SK-N-SH treated with all-trans-retinoic acid at 6 μM for 48 hours (cell line): Measurements from ENCODE around the gene ABCA9.

Experiments
- ATAC-seq: fragments of 200-7000 bp; cut with Tn5 transposase; 3 replicates; pipeline ENCODE4 v1.9.1; 2020; ENCODE audit warnings: mild to moderate bottlenecking, moderate library complexity
- ARNTL ChIP-seq: fragments of 450-650 bp; formaldehyde crosslinking; IDR thresholded peaks from 2 replicates; pipeline ENCODE4 v1.5.0; 2020; ENCODE audit warnings: low read depth, mild to moderate bottlenecking, moderate library complexity, borderline replicate concordance
- BACH2 ChIP-seq: fragments of 250-450 bp; sonication (Bioruptor Pico); IDR thresholded peaks from 2 replicates; pipeline ENCODE4 v1.9.0; 2021; ENCODE audit warnings: mild to moderate bottlenecking, borderline replicate concordance
- CSDC2 ChIP-seq: fragments of 250-450 bp; sonication (Bioruptor Pico); IDR thresholded peaks from 2 replicates; pipeline ENCODE4 v1.5.0; 2020; ENCODE audit warnings: mild to moderate bottlenecking, moderate library complexity
- ESRRG ChIP-seq: fragments of 250-450 bp; sonication (Bioruptor Pico); IDR thresholded peaks from 2 replicates; pipeline ENCODE4 v1.6.1; 2021; ENCODE audit warnings: mild to moderate bottlenecking
- GLIS3 ChIP-seq: fragments of 250-450 bp; sonication (Bioruptor Pico); IDR thresholded peaks from 2 replicates; pipeline ENCODE4 v1.5.0; 2020; ENCODE audit warnings: mild to moderate bottlenecking, moderate library complexity
- ISL1 ChIP-seq: fragments of 250-450 bp; sonication (Bioruptor Pico); IDR thresholded peaks from 2 replicates; pipeline ENCODE4 v2.1.2; 2022; ENCODE audit warnings: mild to moderate bottlenecking, moderate library complexity
- OSR1 ChIP-seq: fragments of 250-450 bp; sonication (Bioruptor Pico); IDR thresholded peaks from 2 replicates; pipeline ENCODE4 v1.8.0; 2022; ENCODE audit warnings: moderate library complexity, mild to moderate bottlenecking, inconsistent platforms
- PPARA ChIP-seq: fragments of 250-450 bp; sonication (Bioruptor Pico); IDR thresholded peaks from 2 replicates; pipeline ENCODE4 v1.5.0; 2020; ENCODE audit warnings: mild to moderate bottlenecking, borderline replicate concordance
- RARB ChIP-seq: fragments of 250-450 bp; sonication (Bioruptor Pico); IDR thresholded peaks from 2 replicates; pipeline ENCODE4 v1.8.0; 2021; ENCODE audit warnings: mild to moderate bottlenecking, moderate library complexity
- SNAI2 ChIP-seq: fragments of 250-450 bp; sonication (Bioruptor Pico); IDR thresholded peaks from 2 replicates; pipeline ENCODE4 v1.5.0; 2020; ENCODE audit warnings: mild to moderate bottlenecking, moderate library complexity
- TCF4 ChIP-seq: fragments of 250-450 bp; sonication (Bioruptor Pico); IDR thresholded peaks from 2 replicates; pipeline ENCODE4 v1.8.0; 2021; ENCODE audit warnings: mild to moderate bottlenecking, moderate library complexity, borderline replicate concordance
- ZC3H10 ChIP-seq: fragments of 250-450 bp; sonication (Bioruptor Pico); IDR thresholded peaks from 2 replicates; pipeline ENCODE4 v1.5.1; 2021; ENCODE audit warnings: mild to moderate bottlenecking, moderate library complexity
- ZFP30 ChIP-seq: fragments of 450-650 bp; formaldehyde crosslinking; IDR thresholded peaks from 2 replicates; pipeline ENCODE4 v1.5.0; 2022; ENCODE audit warnings: mild to moderate bottlenecking, moderate library complexity
- ZNF565 ChIP-seq: fragments of 450-650 bp; formaldehyde crosslinking; conservative IDR thresholded peaks from 2 replicates; pipeline ENCODE4 v1.5.0; 2020; ENCODE audit warnings: low read depth, mild to moderate bottlenecking, moderate library complexity
- ZNF70 ChIP-seq: fragments of 450-650 bp; formaldehyde crosslinking; IDR thresholded peaks from 2 replicates; pipeline ENCODE4 v1.5.0; 2020; ENCODE audit warnings: mild to moderate bottlenecking, moderate library complexity
- ZNF8 ChIP-seq: fragments of 450-650 bp; formaldehyde crosslinking; IDR thresholded peaks from 2 replicates; pipeline ENCODE4 v1.5.0; 2020; ENCODE audit warnings: mild to moderate bottlenecking, moderate library complexity
- TF ChIP-seq, protein P1 (sequence below): fragments of 250-450 bp; sonication (Bioruptor Pico); IDR thresholded peaks from 2 replicates; pipeline ENCODE4 v1.5.1; 2020; ENCODE audit warnings: low read depth, mild to moderate bottlenecking, moderate library complexity
- TF ChIP-seq, protein P2 (sequence below): fragments of 250-450 bp; sonication (Bioruptor Pico); IDR thresholded peaks from 2 replicates; pipeline ENCODE4 v1.5.0; 2020; ENCODE audit warnings: mild to moderate bottlenecking, moderate library complexity
- TF ChIP-seq, protein P3 (sequence below): fragments of 250-450 bp; sonication (Bioruptor Pico); IDR thresholded peaks from 2 replicates; pipeline ENCODE4 v1.8.0; 2021; ENCODE audit warnings: low read depth, mild to moderate bottlenecking, moderate library complexity, borderline replicate concordance
- TF ChIP-seq, protein P4 (sequence below): fragments of 250-450 bp; sonication (Bioruptor Pico); IDR thresholded peaks from 2 replicates; pipeline ENCODE4 v1.8.0; 2020; ENCODE audit warnings: mild to moderate bottlenecking, moderate library complexity, borderline replicate concordance
- TF ChIP-seq, protein P5 (sequence below): fragments of 250-450 bp; sonication (Bioruptor Pico); IDR thresholded peaks from 2 replicates; pipeline ENCODE4 v1.5.1; 2021; ENCODE audit warnings: mild to moderate bottlenecking, moderate library complexity

ABCA9 gene

DNA sequence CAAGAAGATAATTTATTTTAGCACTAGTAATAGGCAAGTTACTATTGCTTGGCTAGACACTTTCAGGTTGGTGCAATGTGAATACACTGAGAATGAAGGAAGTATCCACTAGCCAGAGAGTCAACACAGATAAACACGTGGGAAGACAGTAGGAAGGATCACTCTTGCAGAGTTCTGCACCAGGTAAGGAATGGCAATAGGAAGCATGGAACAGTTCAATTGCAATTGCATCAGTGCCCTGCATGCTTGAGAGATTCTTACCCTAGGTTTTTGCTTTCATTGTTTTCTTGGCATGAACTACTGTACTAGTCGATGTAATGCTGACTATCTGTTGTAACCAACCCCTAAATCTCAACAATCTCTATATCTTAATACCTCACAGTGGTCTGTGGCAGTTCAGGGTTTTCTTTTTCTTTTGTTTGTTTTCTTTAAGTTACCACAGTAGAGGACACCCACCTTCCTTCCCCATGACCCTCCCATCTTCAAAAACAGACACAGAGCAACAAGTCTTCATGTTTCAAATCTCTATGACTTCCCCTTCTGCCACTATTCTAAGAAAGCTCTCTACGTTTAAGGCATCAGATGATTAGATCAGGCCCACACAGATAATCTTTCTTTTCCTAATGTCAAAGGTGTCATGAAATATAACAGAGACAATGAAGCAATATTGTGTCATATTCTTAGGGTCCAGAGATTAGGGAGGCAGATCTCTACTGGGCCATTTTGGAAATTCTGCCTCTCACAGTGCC, 87.5 kb downstream of the ABCA9 start:
- no peak for TF ChIP-seq CSDC2 (CRISPR knock-in tag)
- TF ChIP-seq GLIS3 (CRISPR knock-in tag) = no peak
- TF ChIP-seq SNAI2 (CRISPR knock-in tag) = no peak
- no peak for ATAC-seq

DNA sequence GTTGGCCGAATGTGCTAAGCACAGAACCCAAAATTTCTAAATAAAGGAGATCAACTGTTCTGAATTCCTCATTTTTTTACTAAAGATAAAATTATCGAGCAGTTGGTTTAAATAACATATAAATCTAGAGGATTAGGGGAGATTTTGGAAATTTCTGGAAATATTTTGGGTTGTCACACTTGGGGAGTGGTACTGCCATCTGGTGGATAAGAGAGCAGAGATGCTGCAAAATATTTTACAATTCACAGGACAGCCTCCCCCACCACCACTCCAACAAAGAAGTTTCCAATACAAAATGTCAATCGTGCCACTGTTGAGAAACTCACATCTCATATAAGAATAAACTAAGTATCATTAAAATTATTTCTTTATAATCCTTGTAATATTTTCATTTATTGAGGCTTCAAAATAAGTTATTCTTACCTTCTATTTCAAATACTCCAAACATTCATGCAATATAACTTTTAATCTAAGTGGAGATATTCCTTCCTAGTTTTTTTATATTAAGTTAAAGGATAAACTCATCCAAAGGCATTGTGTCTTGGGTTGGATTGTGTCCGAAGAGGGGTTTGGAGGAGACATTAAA, 88.5 kb downstream of the ABCA9 start:
- ATAC-seq = peak; percentile 70
- no peak for TF ChIP-seq ZC3H10

DNA sequence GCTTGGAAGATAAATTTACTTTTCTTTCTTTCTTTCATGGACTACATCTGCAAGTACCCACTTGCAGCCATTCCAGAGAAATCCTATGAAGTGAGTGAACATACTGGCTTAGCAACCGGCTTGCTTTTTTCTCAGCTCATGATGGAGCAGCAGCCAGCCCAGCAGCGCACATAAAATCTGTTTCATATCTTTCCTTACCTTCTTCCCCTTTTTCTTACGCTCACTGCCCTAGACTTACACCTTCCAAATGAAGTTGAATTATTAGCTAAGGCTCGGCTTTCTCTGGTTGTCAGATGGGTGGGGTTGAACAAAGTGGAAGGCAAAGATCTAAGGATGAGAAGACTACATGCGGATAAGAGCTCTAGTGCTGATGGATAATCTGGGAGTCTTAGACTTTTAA, 91.6 kb downstream of the ABCA9 start:
- TF ChIP-seq ISL1 (CRISPR knock-in tag) (no peak), TCF4 (CRISPR knock-in tag) (no peak), ZNF8 (no peak), OSR1 (no peak), ZFP30 (CRISPR knock-in tag) (no peak), ZC3H10 (no peak), SNAI2 (CRISPR knock-in tag) (no peak), ARNTL (CRISPR knock-in tag) (no peak), RARB (no peak), PPARA (CRISPR knock-in tag) (no peak), ZNF70 (no peak), ZNF565 (no peak), BACH2 (CRISPR knock-in tag) (no peak)
- TF ChIP-seq, protein P1, sequence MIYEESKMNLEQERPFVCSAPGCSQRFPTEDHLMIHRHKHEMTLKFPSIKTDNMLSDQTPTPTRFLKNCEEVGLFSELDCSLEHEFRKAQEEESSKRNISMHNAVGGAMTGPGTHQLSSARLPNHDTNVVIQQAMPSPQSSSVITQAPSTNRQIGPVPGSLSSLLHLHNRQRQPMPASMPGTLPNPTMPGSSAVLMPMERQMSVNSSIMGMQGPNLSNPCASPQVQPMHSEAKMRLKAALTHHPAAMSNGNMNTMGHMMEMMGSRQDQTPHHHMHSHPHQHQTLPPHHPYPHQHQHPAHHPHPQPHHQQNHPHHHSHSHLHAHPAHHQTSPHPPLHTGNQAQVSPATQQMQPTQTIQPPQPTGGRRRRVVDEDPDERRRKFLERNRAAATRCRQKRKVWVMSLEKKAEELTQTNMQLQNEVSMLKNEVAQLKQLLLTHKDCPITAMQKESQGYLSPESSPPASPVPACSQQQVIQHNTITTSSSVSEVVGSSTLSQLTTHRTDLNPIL (CRISPR knock-in tag) = no peak
- ATAC-seq = no peak

DNA sequence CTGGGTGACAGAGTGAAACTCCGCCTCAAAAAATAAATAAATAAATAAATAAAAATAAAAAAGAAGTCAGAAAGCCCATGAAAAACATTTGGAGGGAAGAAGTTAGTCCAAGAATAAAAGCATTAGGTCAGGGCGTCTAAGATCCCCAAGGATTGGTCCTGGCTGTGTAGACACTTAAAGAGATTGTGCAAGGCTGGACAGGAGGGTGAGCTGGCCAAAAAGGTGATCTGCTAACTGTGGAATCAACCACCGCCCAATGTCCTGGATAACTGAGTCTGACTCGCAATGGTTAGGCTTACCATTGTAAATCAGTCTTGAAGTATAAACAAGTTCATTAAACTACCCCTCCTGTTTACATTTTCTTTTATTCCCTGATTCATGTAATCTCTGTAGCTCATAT, 96.8 kb downstream of the ABCA9 start:
- ATAC-seq = no peak
- TF ChIP-seq, protein P2, sequence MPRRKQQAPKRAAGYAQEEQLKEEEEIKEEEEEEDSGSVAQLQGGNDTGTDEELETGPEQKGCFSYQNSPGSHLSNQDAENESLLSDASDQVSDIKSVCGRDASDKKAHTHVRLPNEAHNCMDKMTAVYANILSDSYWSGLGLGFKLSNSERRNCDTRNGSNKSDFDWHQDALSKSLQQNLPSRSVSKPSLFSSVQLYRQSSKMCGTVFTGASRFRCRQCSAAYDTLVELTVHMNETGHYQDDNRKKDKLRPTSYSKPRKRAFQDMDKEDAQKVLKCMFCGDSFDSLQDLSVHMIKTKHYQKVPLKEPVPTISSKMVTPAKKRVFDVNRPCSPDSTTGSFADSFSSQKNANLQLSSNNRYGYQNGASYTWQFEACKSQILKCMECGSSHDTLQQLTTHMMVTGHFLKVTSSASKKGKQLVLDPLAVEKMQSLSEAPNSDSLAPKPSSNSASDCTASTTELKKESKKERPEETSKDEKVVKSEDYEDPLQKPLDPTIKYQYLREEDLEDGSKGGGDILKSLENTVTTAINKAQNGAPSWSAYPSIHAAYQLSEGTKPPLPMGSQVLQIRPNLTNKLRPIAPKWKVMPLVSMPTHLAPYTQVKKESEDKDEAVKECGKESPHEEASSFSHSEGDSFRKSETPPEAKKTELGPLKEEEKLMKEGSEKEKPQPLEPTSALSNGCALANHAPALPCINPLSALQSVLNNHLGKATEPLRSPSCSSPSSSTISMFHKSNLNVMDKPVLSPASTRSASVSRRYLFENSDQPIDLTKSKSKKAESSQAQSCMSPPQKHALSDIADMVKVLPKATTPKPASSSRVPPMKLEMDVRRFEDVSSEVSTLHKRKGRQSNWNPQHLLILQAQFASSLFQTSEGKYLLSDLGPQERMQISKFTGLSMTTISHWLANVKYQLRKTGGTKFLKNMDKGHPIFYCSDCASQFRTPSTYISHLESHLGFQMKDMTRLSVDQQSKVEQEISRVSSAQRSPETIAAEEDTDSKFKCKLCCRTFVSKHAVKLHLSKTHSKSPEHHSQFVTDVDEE (CRISPR knock-in tag) = no peak
- TF ChIP-seq ESRRG (CRISPR knock-in tag) (no peak), GLIS3 (CRISPR knock-in tag) (no peak), BACH2 (CRISPR knock-in tag) (no peak), ARNTL (CRISPR knock-in tag) (no peak), SNAI2 (CRISPR knock-in tag) (no peak)

DNA sequence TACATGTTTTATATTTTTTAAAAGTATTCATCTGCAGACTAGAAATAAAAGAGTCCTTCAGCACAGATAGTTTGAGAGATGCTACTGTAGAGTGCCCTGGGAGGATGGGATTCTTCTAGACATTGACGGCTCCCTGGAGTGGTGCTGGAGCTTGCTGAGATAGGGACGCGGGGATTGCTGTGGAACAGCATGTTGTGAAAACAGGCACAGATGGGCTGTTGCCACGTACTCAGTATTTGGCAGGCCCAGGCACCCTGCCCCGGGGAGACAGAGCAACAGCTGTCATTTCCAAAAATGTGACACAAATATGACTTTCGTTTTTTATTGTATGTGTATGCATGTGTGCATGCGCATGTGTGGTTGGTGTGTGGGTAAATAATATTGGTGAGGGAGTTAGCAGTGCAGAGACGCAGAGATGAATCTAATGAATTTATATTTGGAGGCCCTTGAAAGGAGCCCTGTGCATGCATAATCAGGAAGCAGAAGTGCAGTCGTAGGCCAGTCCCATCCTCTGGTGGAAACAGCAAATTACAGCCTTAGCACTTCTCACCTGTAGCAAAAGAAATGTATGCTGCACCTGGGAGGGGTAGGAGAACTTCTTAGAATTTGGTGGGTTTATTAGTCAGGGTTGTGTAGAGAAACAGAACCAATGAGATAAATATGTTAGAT, 99.4 kb downstream of the ABCA9 start:
- ATAC-seq = peak; percentile 37; the same call in 2 of the 3 replicates
- no peak for TF ChIP-seq SNAI2 (CRISPR knock-in tag)
- TF ChIP-seq, protein P3, sequence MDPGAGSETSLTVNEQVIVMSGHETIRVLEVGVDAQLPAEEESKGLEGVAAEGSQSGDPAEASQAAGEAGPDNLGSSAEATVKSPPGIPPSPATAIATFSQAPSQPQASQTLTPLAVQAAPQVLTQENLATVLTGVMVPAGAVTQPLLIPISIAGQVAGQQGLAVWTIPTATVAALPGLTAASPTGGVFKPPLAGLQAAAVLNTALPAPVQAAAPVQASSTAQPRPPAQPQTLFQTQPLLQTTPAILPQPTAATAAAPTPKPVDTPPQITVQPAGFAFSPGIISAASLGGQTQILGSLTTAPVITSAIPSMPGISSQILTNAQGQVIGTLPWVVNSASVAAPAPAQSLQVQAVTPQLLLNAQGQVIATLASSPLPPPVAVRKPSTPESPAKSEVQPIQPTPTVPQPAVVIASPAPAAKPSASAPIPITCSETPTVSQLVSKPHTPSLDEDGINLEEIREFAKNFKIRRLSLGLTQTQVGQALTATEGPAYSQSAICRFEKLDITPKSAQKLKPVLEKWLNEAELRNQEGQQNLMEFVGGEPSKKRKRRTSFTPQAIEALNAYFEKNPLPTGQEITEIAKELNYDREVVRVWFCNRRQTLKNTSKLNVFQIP = no peak
- TF ChIP-seq, protein P4, sequence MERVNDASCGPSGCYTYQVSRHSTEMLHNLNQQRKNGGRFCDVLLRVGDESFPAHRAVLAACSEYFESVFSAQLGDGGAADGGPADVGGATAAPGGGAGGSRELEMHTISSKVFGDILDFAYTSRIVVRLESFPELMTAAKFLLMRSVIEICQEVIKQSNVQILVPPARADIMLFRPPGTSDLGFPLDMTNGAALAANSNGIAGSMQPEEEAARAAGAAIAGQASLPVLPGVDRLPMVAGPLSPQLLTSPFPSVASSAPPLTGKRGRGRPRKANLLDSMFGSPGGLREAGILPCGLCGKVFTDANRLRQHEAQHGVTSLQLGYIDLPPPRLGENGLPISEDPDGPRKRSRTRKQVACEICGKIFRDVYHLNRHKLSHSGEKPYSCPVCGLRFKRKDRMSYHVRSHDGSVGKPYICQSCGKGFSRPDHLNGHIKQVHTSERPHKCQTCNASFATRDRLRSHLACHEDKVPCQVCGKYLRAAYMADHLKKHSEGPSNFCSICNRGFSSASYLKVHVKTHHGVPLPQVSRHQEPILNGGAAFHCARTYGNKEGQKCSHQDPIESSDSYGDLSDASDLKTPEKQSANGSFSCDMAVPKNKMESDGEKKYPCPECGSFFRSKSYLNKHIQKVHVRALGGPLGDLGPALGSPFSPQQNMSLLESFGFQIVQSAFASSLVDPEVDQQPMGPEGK (CRISPR knock-in tag) = no peak
- TF ChIP-seq, protein P5, sequence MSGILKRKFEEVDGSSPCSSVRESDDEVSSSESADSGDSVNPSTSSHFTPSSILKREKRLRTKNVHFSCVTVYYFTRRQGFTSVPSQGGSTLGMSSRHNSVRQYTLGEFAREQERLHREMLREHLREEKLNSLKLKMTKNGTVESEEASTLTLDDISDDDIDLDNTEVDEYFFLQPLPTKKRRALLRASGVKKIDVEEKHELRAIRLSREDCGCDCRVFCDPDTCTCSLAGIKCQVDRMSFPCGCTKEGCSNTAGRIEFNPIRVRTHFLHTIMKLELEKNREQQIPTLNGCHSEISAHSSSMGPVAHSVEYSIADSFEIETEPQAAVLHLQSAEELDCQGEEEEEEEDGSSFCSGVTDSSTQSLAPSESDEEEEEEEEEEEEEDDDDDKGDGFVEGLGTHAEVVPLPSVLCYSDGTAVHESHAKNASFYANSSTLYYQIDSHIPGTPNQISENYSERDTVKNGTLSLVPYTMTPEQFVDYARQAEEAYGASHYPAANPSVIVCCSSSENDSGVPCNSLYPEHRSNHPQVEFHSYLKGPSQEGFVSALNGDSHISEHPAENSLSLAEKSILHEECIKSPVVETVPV (CRISPR knock-in tag) = no peak
- TF ChIP-seq, protein P2 (CRISPR knock-in tag) = no peak
- TF ChIP-seq ZNF565 = no peak
- no peak for TF ChIP-seq ZC3H10
- no peak for TF ChIP-seq ZFP30 (CRISPR knock-in tag)
- TF ChIP-seq TCF4 (CRISPR knock-in tag) = no peak
- no peak for TF ChIP-seq ZNF70
